ENCODE results near the gene CAMKMT. TPM values are rescaled to one million over a fixed set of nuclear protein-coding genes. Genes with fewer than 3 reads are reported as not detected.

CAMKMT gene
- total RNA-seq, 1 donor from 2014 or later = 12.5 TPM

DNA sequence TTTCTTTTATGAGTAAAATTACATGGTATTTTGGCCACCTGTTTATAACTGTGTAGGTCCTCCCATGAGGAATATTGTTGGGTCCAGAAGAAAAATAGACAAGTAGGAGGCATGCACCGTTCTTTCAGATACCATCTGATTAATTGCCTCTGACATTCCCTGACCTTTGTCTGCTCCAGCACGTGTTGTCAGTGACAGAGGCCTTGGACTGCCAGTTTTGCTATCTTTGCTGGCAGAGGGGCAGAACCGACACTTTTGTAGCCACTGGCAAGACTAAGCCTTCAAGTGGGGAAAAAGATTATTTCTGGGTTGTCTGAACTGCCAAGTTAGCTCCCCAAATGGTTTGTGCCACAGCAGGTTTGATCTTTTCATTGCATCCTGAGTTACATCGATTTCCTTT, 276.9 kb downstream of the CAMKMT start:
- intact Hi-C loops (cut with micrococcal nuclease) = no loop called here

DNA sequence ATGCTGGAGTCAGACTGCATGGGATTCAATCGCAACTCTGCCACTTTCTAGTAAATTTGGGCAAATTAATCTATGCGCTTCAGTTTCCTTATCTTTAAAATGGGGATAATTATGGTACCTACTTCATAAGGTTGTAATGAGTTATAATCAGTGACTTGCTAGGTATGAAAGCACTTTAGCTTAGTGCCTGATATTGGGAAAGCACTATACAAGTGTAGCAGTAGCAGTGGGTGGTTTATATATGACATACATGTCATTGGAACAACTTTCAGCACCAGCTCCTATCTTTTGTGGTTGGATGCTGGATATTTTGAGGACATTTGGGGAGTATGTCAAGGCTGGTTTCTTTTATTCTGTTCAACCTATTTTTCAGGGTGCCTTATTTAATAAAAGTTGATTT, 277.7 kb downstream of the CAMKMT start:
- intact Hi-C loops (cut with micrococcal nuclease) = no loop called here

DNA sequence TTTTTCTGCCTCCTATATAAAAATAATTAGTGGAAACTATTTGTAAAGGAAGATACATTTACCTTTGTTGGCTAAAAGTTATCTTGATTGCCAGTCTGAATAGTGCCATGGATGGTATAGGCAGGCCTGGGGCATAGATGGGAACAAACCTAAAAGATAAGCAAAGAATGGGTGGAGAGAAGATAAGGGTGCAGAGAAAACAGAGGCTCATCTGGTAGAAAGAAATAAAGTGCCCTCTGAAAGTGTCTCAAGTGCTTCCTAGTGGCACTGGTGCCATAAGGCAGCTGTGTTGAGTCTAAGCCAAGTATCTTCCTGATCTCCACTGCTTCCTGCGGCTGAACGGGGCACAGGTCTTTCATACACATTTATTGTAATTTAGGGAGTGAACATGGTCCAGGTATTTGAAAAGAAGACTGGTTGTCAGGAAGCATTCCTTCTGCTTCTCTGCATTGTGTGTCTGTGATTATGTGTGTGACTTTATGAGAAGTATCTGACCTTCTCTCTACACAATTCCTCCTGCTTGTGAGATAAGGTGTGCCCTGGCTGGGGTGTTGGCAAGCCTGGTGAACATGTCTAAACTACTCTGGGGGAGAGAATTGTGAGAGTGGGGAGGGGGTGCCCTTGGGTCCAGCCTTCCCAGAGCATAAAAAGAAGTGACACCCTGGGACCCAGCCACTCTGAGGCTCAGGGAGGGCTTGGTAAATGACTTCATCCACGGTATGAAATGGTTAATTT, 280.5 kb downstream of the CAMKMT start:
- intact Hi-C loops (cut with micrococcal nuclease) = no loop called here

DNA sequence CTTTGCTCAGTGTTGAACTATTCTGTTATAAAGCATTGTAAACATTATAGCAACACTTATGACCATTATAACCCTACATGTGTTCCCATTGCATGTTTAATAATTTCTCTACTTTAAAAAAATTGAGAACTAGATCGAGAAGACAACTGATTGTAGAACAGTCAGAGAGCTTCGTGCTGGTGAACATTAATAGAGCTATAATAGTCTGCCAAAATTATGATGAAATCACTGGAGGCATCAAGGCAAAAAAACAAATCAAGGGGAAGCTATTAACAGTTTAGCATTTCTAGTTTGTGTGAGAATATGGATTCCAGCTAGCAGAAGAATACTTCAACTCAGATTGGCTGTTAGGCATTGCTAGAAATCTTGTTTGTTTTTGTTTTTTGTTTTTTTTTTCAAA, 284.2 kb downstream of the CAMKMT start:
- intact Hi-C loops (cut with micrococcal nuclease) = no loop called here

DNA sequence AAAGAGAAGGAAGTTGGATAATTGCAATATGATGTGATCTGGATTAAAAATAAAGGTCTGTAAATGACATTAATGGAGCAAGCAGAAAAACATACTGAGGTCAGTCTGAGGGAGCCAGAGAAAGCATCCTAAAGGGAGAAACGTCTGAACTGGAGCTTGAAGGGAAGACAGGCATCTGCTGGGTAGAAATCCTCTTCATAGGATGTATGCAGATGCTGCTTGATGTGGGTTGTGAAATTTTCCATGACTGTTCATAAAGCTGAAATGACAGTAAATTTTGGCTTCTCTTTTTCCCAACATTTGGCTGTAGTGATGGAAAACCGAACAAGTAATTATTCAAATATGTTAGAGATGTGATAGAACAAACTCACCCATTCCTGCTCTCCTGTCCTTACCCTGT, 287.6 kb downstream of the CAMKMT start:
- intact Hi-C loops (cut with micrococcal nuclease) = no loop called here

DNA sequence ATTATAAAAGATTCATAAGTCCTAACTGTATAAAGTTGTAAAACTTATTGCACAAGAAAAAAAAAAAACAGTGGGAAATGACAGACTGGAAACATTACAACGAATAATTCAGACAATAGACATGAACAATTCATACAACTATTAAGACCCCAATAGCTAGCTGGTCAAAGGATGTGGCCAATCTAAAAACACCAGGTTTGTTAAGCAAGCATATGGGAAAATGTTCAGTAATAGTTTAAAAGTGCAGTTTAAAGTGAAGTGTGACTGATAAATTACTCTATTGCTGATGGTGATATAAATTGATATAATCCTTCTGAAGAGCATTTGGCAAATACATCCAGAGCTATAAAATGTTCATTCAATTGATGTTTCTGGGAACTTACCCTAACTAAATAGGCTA, 289.0 kb downstream of the CAMKMT start:
- intact Hi-C loops (cut with micrococcal nuclease) = no loop called here

DNA sequence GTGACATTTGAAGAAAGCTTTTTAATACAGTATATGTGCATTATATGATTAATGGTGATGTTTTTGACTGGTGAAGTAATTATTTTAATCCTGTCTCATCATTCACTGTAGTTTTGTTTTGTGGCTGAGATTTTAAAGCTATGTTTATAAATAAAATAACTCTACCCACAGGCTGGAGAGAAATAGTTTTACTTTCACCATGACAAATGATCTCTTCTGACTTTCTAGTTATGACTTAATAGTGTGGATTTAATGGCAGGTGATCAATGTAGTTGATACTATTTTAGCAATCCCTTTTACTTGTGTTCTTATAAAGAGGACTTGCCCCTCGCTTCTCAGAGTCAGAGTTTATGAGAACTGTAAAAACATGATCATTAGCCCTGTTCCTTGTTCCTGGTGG, 290.2 kb downstream of the CAMKMT start:
- intact Hi-C loops (cut with micrococcal nuclease) = no loop called here

DNA sequence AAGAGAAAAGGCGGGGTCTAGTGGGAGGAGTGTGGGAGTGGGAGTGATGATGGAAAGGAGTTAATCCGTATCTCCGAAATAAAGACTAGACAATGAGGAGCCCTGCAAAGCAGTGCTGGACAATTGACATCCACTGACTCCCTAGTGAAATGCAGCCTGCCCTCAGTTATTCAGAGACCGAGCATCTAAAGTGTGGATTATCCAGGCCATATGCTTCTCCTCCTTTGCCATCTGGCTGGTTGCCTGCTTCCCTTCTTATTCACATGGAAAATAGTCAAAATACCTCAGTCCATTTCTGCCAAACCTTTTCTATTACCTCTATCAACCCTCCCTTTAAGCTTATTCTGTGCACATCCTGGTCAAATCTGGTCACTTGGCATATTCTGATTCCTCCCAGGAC, 291.0 kb downstream of the CAMKMT start:
- intact Hi-C loops (cut with micrococcal nuclease) = no loop called here

DNA sequence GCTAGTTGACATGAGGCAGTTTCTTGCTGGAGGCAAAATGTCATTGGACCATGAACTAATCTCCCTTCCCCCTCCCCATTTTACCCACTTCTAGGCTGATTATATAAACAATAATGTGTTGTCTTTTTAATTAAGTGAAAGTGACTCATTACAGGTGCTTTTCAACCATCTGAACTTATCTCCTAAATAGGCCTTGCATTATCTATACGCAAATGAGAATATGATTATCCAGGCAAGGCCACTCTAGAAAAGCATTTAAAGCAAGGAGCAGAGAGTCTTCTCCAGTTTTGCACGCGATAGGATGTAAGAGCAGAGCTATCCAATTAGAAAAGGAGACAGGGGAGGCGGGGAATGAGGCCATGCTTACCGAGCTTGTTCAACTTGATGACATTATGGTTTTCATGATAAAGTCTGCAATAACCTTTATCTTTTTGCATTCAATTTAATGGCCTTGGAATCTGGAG, 293.7 kb downstream of the CAMKMT start:
- intact Hi-C loops (cut with micrococcal nuclease) = no loop called here

DNA sequence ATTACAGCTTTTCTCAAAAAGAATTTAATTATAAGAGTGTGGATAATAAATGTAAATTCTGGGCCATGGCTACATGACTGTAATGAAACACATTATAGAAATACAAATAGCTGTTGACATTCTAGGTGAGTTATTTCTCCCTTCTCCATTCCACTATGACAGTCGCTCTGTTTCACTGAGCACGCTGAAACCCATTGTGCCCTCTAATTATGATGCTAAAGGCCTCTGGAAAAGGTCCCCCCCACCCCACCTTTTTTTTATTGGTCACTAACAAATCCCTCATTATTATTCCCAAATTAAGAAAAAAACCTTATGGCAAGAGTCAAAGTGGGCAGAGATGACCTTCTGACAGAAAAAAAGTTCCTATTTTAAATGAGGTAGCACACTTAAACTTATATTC, 294.7 kb downstream of the CAMKMT start:
- intact Hi-C loops (cut with micrococcal nuclease) = no loop called here

DNA sequence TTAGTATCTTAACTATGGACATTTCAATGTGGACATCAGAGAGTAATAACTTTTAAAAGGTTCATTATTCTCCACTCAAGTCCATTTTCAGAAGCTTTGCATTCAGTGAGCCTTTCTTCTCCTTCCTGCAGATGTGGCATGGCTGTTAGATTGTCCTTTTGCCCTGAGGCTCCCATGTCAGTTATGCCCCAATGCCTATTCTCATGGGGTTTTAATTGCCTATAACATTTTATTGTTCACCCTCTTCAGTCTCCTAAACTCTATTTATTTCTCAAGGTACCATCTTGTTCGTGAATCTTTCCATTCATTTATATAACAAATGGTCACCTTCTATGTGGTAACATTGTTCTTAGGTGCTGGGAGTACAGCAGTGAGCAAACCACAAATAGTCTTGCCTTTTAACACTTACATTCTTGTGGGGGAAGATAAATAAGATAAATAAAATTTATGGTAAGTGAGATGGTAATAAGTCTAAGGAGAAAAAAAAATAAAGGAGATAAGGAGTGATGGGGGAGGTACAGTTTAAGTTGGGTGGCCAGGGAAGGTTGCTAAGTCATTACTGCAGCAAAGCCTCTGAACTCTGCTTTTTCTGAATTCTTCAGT, 301.8 kb downstream of the CAMKMT start:
- intact Hi-C loops (cut with micrococcal nuclease) = no loop called here

DNA sequence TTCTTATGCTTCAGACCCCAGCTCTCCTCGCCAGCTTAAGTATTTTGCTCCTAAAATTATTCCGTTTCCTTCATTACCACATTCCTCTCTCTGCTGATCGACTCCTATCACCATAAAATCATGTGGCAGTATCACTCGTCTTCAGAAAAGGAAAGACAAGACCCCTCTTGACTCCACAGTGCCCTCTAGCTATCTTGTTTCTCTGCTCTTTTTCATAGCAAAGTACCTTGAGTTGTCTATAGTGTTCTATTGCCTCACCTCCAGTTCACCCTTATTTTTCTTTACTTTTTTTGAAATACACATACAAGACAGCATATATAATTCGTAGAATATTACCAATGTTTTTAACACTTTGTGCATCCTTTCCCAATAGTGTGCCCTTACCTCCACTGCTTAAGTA, 306.6 kb downstream of the CAMKMT start:
- intact Hi-C loops (cut with micrococcal nuclease) = no loop called here

DNA sequence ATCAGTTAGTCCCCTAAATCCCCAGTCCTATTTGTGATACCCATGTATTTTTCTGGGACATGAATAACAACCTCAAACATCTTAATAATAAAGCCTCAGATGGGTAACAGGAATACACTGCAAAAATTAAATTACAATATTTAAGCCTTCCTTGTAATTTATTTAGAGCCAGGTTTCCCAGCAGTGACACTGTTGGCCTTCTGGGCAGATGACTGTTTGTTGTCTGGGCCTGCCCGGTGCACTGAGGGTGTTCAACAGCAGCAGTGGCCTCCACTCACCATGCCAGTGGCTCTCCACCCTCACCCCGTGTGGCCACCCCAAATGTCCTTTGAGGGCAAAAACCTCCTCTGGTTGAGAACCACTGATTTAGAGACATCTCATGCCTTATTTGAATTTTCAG, 309.5 kb downstream of the CAMKMT start:
- intact Hi-C loops (cut with micrococcal nuclease) = no loop called here

DNA sequence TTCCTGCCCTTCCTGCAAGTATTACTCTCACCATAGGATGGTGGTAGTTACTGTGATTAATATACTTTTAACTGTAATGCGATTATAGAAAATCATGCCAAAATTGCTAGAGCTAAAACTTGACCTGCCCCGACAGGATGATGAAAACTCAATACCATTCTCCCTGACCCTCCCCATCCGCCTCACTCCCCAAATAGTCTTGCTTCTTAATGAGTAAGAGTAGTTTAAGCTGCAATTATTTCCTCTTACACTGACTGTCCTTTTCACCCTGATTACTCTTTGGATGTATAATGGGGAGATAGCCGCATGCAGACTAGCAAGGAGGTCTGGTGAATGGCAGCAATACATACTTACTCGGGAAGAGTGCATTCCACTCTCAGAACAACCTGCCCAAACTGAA, 310.2 kb downstream of the CAMKMT start:
- intact Hi-C loops (cut with micrococcal nuclease) = no loop called here

DNA sequence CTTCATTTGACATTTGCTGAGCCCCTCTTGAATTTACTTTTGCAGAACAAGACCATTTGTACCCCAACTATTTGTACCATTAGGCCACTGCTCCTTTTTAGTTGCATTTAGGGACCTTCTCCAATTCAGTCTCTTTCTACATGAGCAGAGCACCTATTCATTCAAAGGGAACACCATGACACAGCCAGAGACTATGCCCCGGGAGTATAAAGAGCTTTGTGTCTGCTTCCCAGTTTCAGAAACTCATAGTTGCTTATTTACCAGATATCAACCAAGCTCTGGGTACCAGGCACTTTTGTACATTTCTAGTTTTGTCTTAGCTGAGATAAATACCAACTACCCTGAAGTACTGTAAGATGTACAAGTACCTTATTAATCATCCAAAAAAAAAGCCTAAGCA, 310.7 kb downstream of the CAMKMT start:
- intact Hi-C loops (cut with micrococcal nuclease) = no loop called here

DNA sequence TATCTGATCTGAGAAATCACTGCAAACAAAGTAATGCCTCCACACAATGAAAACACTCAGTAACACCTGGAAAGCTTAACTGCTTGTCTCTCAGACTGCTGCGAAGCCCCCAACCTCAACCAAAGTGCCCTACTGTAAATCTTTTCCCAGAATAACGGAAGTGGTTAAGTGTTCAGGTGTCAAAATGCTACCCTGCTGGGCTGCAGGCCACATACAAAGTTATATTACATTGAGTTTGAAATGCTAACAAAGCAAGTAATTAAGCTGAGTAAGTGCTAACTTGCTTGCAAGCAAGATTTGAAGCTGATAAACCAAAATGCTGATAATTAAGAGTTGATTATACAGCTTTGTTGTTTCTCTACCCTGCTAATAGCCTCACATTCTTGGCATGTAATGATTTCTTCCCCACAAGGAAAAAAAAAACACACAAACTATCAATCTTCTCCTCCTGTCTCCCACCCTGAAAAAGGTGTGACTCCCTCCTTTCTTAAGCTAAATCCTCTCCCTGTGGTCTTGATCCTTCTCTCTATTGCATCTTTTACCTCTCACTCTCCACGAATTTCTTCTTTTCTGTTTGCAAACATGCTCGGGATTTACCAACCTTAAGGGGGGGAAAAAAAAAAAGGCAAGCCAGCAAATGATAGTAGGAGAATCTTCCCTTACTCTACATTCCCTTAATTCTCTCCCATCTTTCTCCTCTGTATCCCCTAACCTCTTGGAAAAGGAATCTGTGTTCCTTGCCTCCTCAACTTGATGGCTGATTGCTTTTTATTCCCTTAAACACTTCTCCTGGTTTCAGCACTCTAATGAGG, 312.9 kb downstream of the CAMKMT start:
- intact Hi-C loops (cut with micrococcal nuclease) = no loop called here

DNA sequence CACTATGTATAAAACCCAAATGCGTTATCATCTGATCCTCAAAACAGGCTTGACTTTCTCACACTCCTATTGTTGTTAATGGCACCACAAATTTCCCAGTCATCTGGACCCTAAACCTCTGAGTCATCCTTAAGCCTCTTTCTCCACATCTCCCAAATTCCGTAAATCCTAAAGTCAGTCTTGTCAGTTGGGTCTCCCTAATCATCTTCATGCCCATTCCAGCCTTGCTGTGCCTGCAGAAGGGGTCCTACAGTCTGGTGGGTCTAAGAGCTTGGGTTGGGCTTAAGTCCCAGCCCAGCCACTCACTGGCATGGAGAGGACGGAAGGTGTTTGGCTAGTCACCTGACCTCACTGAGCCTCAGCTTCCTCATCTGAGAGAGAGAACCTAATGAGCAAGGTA, 314.6 kb downstream of the CAMKMT start:
- intact Hi-C loops (cut with micrococcal nuclease) = no loop called here

DNA sequence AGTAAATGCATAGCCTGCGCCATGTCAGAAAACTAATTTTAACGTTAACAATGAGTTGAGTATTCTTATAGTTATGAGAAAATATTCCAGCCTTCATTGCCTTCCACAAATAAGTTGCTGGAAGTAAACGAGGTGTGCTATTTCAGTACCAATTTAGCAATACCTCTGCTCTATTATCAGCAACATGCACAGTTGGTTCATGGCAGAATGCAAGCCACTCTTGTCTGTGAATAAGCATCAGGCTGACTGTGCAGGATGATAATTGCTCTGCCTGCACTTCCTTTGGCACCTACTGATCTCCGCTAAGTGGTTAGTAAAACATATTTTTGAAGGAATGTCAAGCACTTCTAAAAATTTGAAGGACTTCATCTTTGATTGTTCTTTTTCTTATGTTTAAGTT, 317.8 kb downstream of the CAMKMT start:
- intact Hi-C loops (cut with micrococcal nuclease) = no loop called here

DNA sequence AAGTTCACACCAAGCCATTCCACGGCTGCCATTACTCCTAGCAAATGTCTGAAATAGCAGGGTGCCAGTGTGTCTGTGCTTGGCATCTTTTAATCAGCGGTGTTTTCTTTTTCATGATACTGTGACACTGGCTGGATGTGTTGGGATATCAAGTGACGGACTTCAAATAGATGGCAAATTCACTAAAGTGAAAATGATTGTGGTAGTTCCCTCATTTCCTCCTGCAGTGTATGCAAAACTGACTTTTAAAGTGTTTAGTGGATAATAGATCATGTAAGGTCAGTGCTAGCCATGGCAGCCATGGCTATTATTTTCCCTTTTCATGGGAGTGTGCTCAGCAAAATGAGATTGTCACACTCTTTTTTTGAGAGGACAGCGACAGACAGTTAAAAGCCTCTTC, 318.2 kb downstream of the CAMKMT start:
- intact Hi-C loops (cut with micrococcal nuclease) = no loop called here

DNA sequence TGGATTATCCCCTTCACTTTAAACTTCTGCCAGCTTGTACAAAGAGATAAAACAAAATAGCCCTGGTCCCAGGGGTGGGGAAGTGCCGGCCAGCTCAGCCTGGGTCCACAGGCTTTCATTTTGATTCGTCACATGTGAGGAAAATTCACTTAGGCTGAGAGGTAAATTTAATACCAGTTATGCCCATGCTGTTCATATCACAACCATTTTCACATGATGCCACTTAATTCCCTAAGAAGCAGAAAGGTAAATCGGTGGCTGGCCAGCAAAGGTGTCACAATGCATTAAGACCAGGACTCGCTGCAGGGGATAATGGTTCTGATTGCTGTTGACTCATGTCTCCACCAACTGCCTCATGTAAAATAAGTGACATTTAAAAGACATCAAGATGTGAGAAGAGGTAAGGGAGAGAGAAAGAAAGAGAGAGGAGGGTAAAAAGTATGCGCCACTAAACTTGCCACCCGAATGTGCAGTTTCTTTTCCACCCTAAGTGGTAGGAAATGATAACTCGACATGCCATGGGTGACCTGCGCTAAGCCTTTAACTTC, 318.8 kb downstream of the CAMKMT start:
- intact Hi-C loops (cut with micrococcal nuclease) = no loop called here

DNA sequence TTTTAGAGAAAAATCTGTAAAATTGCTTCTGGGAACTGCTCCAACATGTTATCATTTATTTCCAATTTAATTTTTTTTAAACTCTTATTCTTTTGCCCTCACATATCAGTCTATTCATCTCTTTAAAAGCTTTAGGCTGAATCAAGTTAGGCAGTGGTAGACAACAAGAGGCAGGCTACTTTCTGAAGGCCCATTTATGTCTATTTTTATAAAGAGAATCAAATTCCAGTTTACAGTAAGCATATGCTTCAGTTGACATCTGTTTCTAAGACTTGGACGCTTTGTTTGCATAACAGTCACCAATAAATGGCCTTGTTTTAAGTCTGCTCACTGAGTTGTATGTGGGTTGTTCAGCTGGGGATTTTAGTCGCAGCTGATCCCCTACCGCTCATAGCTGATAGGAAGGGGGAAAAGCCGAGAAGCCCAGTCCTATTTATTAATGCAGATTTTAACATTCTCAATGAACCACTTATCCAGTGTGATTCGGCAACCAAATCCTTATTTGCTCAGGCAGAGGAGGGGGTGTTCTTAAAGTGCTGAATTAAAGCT, 319.3 kb downstream of the CAMKMT start:
- intact Hi-C loops (cut with micrococcal nuclease) = no loop called here

DNA sequence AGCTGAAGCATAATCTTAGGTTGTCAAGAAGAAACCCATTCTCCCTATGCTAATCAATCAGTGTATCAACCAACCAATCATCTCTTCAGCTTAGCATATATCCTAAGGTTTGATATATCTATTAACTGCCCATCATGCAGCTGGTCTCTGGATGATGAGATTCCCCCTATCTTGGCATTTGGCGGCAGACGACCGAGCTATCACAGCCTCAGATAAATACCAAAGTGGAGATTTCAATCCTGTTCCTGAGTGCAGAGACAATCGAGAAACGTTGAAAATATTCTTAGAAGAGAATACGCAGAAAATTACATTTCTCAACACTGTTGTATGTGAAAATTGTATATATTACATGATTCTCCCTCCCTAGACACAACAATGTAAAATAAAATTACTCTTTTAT, 320.7 kb downstream of the CAMKMT start:
- intact Hi-C loops (cut with micrococcal nuclease) = no loop called here

All from T-helper 2 cell treated with Interferon-gamma antibody and Interleukin-4, amounts not matched to agents 100 ng/mL and 5 ng/mL, for 36 hours (primary cell).